HepG2 (cell line): ENCODE measurements around the gene MIPEP. TPM values are rescaled to one million over a fixed set of nuclear protein-coding genes. Genes with fewer than 3 reads are reported as not detected.
"Not testable (repeated sequence)": the region's sequence is repeated elsewhere in the genome, so short reads cannot be mapped to it uniquely, and the experiment has no call there.

Source experiments
- ATAC-seq: fragments of 200-7000 bp; cut with Tn5 transposase; 3 replicates; pipeline ENCODE4 v1.9.1; 2020; ENCODE audit warnings: mild to moderate bottlenecking, moderate library complexity
- BruUV-seq: library from RNA; stranded (reverse); fragments of 400-500 nt; replicated peaks from 2 replicates; lab custom pipeline; 2021; lab: Mats Ljungman, UMichigan
- CTCF ChIA-PET: fragments of 300-600 bp; formaldehyde crosslinking; extraction: SDS; loops from one replicate; lab custom pipeline; 2021; ENCODE audit warnings: low total read pairs, inconsistent platforms, low intra/inter-chr PET ratio; lab: Yijun Ruan, JAX
- POLR2A ChIA-PET: fragments of 350-600 bp; sonication (Branson Sonifier 250); formaldehyde crosslinking; loops from one replicate; lab custom pipeline; 2020; ENCODE audit warnings: antibody characterized with exemption, inconsistent platforms; lab: Yijun Ruan, JAX
- DNase-seq: peaks from one replicate; pipeline ENCODE4 v3.0.0-alpha.2; 2015; ENCODE audit warnings: low spot score
- FAIRE-seq: peaks from 3 replicates; lab custom pipeline; 2011; peaks lifted over from hg19 to GRCh38; lab: Jason Lieb, UNC
- H2AFZ ChIP-seq: one replicate; pipeline ENCODE4 v1.6.1; 2011; ENCODE audit warnings: low read length, inconsistent platforms
- H3K27ac ChIP-seq: fragments of 300-600 bp; 3 replicates; pipeline ENCODE4 v1.8.0; 2011; ENCODE audit warnings: mixed run types, mild to moderate bottlenecking, mixed read lengths, low read length, inconsistent platforms; ENCODE audit not compliant: insufficient read depth; ENCODE audit errors: extremely low read length
- H3K27me3 ChIP-seq, 2 experiments: fragments of 200-600 bp in 1 of 2; 2 replicates in 1 of 2; 3 replicates in 1 of 2; pipeline versions ENCODE4 v1.6.0 to v1.8.0; 2011; ENCODE audit warnings: low read length in 2 of 2, mild to moderate bottlenecking in 2 of 2, moderate library complexity in 2 of 2, inconsistent platforms in 1 of 2; ENCODE audit not compliant: insufficient read depth in 2 of 2, control insufficient read depth in 1 of 2
- H3K36me3 ChIP-seq, 2 experiments: fragments of 200-600 bp in 1 of 2; replicated peaks in 1 of 2; 2 replicates in 1 of 2; 3 replicates in 1 of 2; pipeline versions ENCODE4 v1.5.1 to v1.8.0; 2011; ENCODE audit warnings: low read length in 2 of 2, inconsistent platforms in 1 of 2; ENCODE audit not compliant: insufficient read depth in 2 of 2, control insufficient read depth in 1 of 2
- H3K4me1 ChIP-seq: 2 replicates; pipeline ENCODE4 v1.5.1; 2012; ENCODE audit warnings: low read length, inconsistent platforms; ENCODE audit not compliant: insufficient read depth
- H3K4me2 ChIP-seq: 2 replicates; pipeline ENCODE4 v1.6.0; 2011; ENCODE audit warnings: low read depth, low read length, inconsistent platforms
- H3K4me3 ChIP-seq, 3 experiments: fragments of 200-600 bp in 1 of 3; sonication (generic), shearing (Covaris generic) in 1 of 3; replicated peaks in 1 of 3; 2 replicates each; pipeline ENCODE4 v1.5.1; 2011 to 2016; ENCODE audit warnings: low read length in 3 of 3, inconsistent platforms in 2 of 3, low read depth in 2 of 3, mild to moderate bottlenecking in 2 of 3, control low read depth in 1 of 3, mixed read lengths in 1 of 3; ENCODE audit not compliant: insufficient read depth in 1 of 3
- H3K79me2 ChIP-seq: one replicate; pipeline ENCODE4 v1.6.1; 2011; ENCODE audit warnings: low read length, inconsistent platforms; ENCODE audit not compliant: insufficient read depth
- H3K9ac ChIP-seq: 2 replicates; pipeline ENCODE4 v1.6.0; 2011; ENCODE audit warnings: mild to moderate bottlenecking, low read depth, low read length, inconsistent platforms; ENCODE audit not compliant: insufficient read depth
- H3K9me3 ChIP-seq: 2 replicates; pipeline ENCODE4 v1.5.1; 2012; ENCODE audit warnings: mild to moderate bottlenecking, low read length
- H4K20me1 ChIP-seq: 2 replicates; pipeline ENCODE4 v1.6.0; 2011; ENCODE audit warnings: inconsistent platforms, mild to moderate bottlenecking, low read length, moderate library complexity; ENCODE audit not compliant: insufficient read depth
- ELF3 ChIP-seq: IDR thresholded peaks from 2 replicates; pipeline ENCODE4 v1.6.1; 2016; ENCODE audit warnings: missing genetic modification reagents, missing compliant biosample characterization
- HIVEP1 ChIP-seq: sonication (generic); formaldehyde crosslinking; IDR thresholded peaks from 2 replicates; pipeline ENCODE4 v1.4.0; 2020; ENCODE audit warnings: mild to moderate bottlenecking, missing genetic modification reagents
- PCBP1 ChIP-seq: fragments of 200-400 bp; formaldehyde crosslinking; IDR thresholded peaks from 2 replicates; pipeline ENCODE4 v1.6.1; 2017; ENCODE audit warnings: mild to moderate bottlenecking, low read depth, low read length, borderline replicate concordance
- SUZ12 ChIP-seq: fragments of 150-350 bp; IDR thresholded peaks from 2 replicates; pipeline ENCODE4 v1.6.1; 2014; ENCODE audit warnings: low read depth, low read length
- WGBS: methylation state at CpG from one replicate; pipeline ENCODE4 v1.1.6; 2017; ENCODE audit warnings: low lambda C conversion rate; 5-methylcytosine and 5-hydroxymethylcytosine counted together
- in situ Hi-C: cut with HindIII; loops from 2 replicates; pipeline ENCODE4 v1.10.0; 2017; ENCODE audit warnings: low pct_unique_long_range_greater_than_20kb; ENCODE audit not compliant: extremely low pct_ligation_motif_present
- intact Hi-C: fragments of 100-400 bp; cut with micrococcal nuclease; formaldehyde crosslinking; loops from one replicate; pipeline ENCODE4 v1.10.0; 2022; ENCODE audit not compliant: unreplicated experiment
- polyA plus RNA-seq, 8 experiments: library from polyadenylated mRNA; depleted of rRNA in 3 of 8; stranded (reverse) in 7 of 8; unstranded in 1 of 8; fragments of >200 nt; fragmentation: Illumina TruSeq in 4 of 8; extraction: Trizol in 4 of 8; gene quantifications; 2 replicates each; pipeline versions ENCODE4 v1.2.1 to v1.2.3, GENCODE V29; 2011 to 2016; ENCODE audit warnings: low read depth in 4 of 8, missing spikeins in 1 of 8, mixed read lengths in 1 of 8; ENCODE audit not compliant: insufficient read depth in 1 of 8
- total RNA-seq, 5 experiments: library from RNA; depleted of rRNA; stranded (reverse); fragments of >200 nt; fragmentation: Illumina TruSeq; extraction: Trizol; gene quantifications; 2 replicates each; pipeline ENCODE4 v1.2.3, GENCODE V29; 2016; ENCODE audit warnings: low read depth in 1 of 5

Gene MIPEP
- total and polyA plus RNA-seq, 2 of the 13 experiments (the other 11 are each of a cell fraction or from before 2014, with no cell fraction given) = 9.3 to 24.1 TPM

- H3K27ac ChIP-seq, H3K4me2 ChIP-seq, ATAC-seq, H3K27me3 ChIP-seq, H3K9me3 ChIP-seq, H4K20me1 ChIP-seq, H3K4me3 ChIP-seq, H3K36me3 ChIP-seq, H3K79me2 ChIP-seq, POLR2A ChIA-PET, FAIRE-seq, CTCF ChIA-PET, intact Hi-C loops, H2AFZ ChIP-seq, H3K9ac ChIP-seq, DNase-seq, in situ Hi-C loops, H3K4me1 ChIP-seq, BruUV-seq: not testable (repeated sequence)
- WGBS = 83% methylated on average over 8 of the region's 8 CpGs
Measured at GRCh38 chr13:23761760-23762159, 127.4 kb downstream of the MIPEP start.

- no peak for FAIRE-seq
- TF ChIP-seq ELF3 (CRISPR knock-in tag) = no peak
- no peak for TF ChIP-seq SUZ12
- no peak for TF ChIP-seq PCBP1
- TF ChIP-seq HIVEP1 (CRISPR knock-in tag) = no peak
- TF ChIP-seq, all 625 proteins: peak for 0
- H3K36me3 ChIP-seq = no peaks in the 10 kb centered on the region
Measured at GRCh38 chr13:23760000-23760399, 129.2 kb downstream of the MIPEP start.

More at GRCh38 chr13:23760000-23760399, 129.2 kb downstream of the MIPEP start:
- intact Hi-C loops (no loop called here), in situ Hi-C loops (no loop called here)
- DNase-seq (no peak), ATAC-seq (no peak)
- no peak overlapping the region for H3K27ac ChIP-seq
- POLR2A ChIA-PET = no interaction called here
- H4K20me1 ChIP-seq = no peaks in the 10 kb centered on the region
- H3K79me2 ChIP-seq = no peaks in the 10 kb centered on the region
- peaks cover 4% of the 10 kb centered on the region for H3K4me1 ChIP-seq
- no peaks in the 10 kb centered on the region for H3K9me3 ChIP-seq
- H3K4me2 ChIP-seq = no peak overlapping the region
- no peak overlapping the region for H3K4me3 ChIP-seq
- BruUV-seq = no TSS peak
- no peak overlapping the region for H3K9ac ChIP-seq
- no peaks in the 10 kb centered on the region for H3K27me3 ChIP-seq
- WGBS = 96% methylated on average over 9 of the region's 9 CpGs
- CTCF ChIA-PET = no interaction called here
- no peak overlapping the region for H2AFZ ChIP-seq
